GM18498 (cell line): ENCODE data around the gene HDGFL3.
"Not testable (repeated sequence)": the region's sequence is repeated elsewhere in the genome, so short reads cannot be mapped to it uniquely, and the experiment has no call there.

Source experiments
- ATAC-seq: cut with Tn5 transposase; IDR thresholded peaks from one replicate; pipeline ENCODE4 v1.9.1; 2021; ENCODE audit warnings: mild to moderate bottlenecking, moderate library complexity; ENCODE audit not compliant: unreplicated experiment

Gene HDGFL3

DNA sequence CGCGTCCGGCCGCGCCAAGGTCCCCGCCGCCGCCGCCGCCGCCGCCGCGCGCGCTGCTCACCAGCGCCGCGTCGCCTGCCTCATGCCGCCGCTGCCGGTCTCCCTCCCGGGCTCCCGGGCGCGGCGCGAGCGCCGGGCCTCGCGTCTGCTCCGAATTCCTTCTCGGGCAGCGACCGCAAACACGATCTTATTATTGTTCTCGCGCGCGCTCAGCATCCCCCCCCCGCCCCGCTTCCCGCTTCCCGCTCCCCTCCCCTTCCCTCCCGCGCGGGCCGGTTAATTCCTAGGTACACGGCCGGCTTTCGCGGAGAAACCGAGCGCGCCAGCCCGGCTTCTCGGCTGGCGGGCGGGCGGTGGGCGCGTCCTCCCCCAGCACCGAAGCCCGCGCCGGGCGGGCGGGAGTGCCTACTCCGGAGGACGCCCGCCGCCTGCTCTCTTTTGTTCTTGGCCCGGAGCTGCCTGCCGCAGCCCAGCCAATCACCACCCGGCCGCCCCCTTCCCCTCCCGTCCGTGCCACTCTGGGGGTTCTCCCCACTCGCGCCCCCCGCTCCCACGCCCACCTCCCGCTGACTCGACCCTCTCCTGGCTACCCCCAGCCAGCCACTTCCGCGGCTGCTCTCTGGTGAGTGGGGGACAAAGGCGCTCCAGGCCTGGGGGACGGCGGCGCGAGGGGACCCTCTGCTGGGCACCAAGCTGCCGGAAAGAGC, at the start of gene HDGFL3:
Gene HDGFL3 (minus strand): TSS at position 164 of the 707 bp plus-strand sequence. CDS start 409 bp downstream, outside the sequence.
- ATAC-seq: peak; percentile 49

DNA sequence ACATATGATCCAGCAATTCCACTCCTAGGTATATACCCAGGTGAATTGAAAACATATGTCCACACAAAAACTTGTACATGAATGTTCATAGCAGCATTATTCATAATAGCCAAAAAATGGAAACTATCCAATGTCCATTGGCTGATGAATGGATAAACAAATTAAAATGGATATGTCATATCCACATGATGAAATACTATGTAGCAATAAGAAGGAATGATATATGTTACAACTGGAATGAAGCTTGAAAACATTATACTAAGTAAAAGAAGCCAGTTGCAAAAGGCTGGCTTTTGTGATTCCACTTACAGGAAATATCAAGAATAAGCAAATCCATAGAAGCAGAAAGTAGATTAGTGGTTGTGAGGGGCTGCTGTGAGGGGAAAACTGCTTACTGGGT, 43.2 kb upstream of the HDGFL3 start:
- no peak for ATAC-seq

DNA sequence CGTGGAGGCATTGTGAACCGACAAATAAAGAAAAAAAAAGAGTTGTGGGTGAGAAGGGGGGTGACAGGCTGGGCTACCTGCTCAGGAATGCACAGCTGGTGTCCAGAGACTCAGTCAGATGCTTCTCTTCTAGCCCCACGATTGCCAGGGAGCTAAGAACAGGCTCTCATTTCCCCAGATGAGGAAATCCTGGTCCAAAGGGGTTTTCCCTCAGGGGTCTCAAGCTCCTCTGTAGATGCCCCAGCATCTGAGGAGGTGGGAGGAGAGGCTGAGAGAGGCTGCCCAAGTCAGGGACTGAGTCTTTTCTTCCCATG, 41.4 kb upstream of the HDGFL3 start:
- ATAC-seq: no peak

DNA sequence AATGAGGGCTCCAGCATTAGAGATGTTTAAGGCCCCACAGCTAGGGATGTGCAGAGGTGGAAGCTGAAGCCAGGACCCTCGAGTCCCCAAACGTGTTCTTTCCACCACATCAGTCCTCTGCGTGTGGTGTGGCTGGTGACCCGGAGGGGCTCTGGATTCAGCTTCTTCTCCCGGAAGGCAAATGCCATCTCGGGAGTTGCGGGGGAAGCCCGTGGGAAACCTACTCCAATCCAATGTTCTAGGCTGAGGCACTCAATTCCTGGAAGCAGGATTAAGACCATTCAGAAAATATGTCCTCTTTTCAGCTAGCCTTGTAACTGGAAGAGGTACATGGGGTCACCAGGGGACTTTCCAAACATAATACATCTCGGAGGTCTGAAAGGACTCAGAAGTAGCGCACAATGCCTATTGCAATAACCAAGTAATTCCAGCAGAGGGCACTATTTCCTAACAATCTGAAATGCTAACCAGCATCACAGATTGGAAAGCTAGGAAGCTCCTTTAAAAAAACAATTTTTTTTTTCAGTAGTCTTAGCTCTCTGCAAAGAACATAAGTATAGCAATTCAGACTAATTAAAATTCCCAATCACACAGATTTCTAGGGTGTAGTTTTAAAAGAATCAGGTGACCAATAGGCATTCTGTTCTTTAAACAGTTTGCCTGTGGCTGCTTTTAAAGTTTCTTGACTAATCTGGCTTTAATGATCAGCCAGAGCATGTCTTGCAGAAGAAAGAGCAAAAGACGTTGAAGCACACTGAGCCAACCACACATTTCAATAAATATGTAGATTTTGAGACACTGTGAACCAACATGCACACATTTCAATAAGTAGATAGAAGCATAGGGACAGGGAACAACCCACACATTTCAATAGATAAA, 40.8 kb upstream of the HDGFL3 start:
- ATAC-seq: peak; percentile 46

DNA sequence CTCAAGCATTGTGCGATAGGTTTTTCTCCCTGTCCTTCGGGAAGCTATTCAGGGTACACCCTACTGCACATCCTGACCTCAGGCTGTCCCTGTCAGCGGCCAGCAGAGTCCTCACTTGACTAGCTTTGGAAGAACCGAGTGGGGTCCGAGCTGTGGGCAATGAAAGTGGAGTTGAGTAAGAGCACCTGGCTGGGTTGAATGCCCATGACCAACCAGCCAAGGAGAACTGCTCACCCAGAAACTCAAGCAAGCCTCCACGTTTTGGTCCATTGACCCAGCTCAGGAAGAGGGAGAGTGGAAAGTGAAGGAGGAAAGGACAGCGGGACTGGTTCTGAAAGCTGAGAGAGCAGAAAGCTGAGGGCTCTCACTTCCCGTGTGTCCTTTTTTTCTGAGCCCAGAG, 36.0 kb upstream of the HDGFL3 start:
- no peak for ATAC-seq

DNA sequence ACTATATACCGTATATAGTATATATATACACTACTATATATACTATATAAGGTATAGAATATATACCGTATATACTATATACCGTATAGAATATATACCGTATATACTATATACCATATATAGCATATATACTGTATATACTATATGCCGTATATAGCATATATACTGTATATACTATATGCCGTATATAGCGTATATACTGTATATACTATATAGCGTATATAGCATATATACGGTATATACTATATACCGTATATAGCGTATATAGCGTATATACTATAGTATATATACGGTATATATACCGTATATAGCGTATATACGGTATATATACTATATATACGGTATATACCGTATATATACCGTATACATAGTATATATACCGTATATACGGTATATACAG, 22.6 kb upstream of the HDGFL3 start:
- ATAC-seq: no peak

DNA sequence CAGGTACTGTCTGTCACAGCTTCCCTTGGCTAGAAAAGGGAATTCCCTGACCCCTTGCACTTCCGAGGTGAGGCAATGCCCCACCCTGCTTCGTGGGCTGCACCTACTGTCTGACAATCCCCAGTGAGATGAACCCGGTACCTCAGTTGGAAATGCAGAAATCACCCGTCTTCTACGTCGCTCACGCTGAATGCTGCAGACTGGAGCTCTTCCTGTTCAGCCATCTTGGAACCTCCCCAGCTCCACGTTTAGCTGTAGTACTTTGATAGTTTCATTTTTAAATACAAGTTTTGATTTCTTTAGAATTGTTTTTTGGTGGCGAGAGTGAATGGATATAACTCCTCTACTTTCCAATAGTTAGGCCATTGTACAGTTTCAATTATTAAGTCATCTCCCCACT, 17.8 kb upstream of the HDGFL3 start:
- no peak for ATAC-seq

DNA sequence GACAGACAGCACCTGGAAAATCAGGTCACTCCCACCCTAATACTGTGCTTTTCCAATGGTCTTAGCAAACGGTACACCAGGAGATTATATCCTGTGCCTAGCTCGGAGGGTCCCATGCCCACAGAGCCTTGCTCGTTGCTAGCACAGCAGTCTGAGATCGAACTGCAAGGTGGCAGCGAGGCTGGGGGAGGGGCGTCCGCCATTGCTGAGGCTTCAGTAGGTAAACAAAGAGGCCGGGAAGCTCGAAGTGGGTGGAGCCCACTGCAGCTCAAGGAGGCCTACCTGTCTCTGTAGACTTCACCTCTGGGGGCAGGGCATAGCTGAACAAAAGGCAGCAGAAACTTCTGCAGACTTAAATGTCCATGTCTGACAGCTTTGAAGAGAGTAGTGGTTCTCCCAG, 14.2 kb upstream of the HDGFL3 start:
- not testable (repeated sequence) for ATAC-seq

DNA sequence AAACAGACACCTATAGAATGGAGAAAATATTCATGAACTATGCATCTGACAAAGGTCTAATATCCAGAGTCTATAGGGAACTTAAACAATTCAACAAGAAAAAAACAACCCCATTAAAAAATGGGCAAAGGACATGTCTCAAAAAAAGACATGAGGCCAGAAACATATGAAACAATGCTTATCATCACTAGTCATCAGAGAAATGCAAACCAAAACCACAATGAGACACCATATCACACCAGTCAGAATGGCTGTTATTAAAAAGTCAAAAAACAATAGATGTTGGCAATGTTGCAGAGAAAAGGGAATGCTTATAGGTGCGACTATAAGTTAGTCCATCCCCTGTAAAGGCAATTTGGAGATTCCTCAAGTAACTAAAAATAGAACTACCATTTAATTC, 11.4 kb upstream of the HDGFL3 start:
- no peak for ATAC-seq

DNA sequence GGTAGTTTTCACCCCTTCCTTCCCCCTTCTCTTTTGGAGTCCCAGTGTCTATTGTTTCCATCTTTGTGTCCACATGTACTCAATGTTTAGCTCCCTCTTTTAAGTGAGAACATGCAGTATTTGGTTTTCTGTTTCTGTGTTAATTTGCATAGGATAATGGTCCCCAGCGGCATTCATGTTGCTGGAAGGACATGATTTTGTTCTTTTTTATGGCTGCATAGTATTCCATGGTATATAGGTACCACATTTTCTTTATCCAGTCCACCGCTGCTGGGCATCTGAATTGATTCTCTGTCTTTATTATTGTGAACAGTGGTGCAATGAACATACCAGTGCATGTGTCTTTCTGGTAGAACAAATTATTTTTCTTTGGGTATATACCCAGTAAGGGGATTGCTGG, 7.7 kb upstream of the HDGFL3 start:
- no peak for ATAC-seq

DNA sequence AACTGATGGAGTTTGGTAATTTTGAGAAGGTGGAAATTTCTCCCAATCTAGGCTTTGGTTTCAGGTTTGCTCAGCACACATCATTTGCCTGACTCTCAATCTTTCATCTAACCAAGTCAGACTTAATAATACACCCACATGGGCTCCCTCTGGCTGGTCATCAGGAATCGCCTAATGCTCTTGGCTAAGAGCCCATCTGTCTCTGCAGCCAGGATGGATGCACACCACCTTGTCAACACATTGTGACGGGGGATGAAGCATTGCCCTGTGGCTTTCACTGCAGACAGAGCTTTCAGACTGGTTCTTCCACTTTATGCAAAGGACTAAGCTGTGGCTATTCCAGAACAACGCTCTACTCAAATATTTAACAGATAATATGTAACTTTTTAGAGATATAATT, 3.0 kb upstream of the HDGFL3 start:
- no peak for ATAC-seq

DNA sequence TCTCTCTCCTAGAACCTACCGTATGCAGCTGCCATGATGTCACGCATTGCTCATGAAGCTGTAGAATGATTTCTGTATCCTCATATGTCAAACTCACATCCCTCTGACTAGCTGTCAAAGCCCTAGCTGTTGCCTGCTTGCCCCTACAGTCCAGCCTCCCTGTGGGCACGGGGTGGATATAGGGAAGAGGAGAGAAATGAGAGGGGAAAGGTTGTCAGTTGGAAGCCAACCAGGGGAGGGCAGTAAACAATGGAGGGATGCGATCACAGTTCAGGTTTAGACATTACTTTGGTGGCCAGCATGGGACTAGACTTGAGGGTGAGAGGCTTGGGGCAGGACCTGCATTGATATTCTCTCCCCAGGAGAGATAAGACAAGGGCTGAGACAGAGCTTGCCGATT, 1.7 kb upstream of the HDGFL3 start:
- ATAC-seq: no peak

DNA sequence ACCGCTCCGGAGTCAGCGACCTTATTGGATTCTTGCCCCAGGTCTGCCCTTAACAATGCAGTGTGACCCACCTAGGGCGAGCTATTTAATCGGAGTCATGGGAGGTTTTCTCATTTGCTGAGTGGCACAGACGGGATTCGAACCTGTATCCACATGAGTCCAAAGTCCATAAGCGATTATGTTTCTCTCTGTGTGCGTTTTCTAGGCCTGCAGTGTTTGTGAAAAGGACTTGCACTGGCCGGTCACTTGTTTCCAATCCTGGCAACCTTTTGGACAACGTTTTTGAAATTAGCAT, 691 bp upstream of the HDGFL3 start:
- no peak for ATAC-seq

DNA sequence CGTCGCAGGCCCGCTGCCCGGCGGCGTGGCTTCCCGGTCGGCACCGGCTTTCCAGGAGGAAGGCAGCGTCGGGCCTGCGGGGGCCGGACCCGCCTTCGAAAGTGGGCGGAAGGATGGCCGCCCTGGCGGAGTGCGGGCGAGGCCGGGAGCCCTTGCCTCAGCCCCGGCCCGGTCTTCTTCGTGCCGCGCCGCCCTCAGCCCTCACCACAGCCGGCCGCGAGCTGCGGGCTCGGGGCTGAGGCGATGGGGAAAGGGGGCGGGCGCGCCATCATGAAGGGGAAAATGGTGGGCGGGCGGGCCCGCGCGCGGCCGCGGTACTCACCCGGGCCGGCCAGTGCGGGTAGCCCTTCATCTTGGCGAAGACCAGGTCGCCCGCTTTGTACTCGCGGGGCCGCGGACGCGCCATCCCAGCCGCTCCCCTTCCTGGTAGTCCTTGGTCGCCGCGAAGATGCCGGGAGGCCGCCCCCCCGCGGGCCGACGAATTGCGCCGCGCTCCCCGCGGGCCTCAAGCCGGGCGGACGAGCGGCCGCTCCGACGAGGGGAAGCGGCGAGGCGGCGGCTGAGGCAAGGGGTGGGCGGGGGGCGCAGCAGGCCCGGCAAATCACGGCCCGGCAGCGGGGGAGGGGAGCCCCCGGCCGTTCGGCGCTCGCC, 489 bp downstream of the HDGFL3 start:
- peak; percentile 28 for ATAC-seq

DNA sequence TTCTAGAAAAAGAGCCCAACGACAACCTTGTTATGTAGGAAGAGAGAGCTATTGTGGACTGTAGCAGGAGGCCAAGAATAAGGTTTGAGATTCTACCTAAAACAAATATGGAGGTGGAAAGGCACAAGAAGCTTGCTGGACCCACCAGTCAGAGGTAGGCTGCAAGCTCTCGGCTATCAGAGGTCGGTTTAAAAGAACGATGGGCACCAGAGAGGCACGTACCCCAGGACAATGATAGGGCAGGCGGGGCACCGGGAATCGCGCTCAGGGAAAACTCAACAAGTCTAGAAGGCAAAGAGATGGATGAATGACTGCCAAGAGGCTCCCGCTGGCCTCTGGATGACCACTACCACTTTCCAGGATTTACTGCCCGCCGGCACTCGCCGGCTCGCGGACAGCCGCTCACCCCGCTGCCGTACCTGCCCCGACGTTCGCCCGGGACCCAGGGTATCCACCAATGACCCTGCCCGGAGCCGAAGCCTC, 1.1 kb downstream of the HDGFL3 start:
- ATAC-seq: no peak

DNA sequence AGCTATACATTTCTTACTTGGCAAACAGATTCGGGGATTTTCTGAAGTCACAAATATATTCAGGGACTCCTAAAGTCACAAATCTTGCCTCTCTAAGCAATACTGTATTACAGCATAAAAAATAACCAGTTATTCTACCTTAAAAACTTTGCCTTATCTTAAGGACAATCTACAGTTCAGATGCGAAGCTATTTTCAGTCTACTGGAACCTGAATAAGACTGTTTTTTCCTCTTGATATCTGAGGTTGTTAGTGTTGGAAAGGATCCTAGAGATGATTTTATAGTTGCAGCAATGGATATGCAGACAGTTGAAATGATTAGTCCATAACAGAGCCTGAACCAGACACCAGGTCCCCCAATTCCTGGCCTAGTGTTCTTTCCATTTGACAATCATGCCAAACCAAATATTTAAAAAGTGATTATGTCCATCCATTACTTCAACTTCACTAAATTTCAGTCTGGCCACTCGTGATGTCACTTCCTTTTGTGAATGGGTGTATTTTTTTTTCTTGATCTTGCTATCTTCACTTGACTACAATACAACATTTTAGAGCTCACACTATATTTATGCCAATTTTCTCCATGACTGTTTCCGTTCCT, 1.8 kb downstream of the HDGFL3 start:
- ATAC-seq: no peak

DNA sequence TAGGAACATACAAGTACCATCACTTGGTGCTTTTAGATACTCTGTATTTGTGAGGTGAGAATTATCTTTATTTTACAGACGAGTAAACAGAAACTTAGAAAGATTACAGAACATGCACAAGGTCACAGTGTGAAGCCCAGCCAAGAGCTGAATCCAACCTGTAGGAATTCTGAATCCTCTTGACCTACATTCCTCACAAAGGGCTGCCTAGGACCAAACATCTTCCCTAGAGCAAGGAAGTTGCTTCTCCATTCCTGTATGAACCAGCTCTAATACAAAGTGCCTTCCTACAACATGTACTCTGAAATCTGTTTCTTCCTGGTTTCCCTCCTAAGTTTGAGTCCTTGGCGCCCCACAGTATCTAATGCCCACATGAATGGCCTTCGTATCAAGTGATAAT, 2.9 kb downstream of the HDGFL3 start:
- ATAC-seq: no peak

DNA sequence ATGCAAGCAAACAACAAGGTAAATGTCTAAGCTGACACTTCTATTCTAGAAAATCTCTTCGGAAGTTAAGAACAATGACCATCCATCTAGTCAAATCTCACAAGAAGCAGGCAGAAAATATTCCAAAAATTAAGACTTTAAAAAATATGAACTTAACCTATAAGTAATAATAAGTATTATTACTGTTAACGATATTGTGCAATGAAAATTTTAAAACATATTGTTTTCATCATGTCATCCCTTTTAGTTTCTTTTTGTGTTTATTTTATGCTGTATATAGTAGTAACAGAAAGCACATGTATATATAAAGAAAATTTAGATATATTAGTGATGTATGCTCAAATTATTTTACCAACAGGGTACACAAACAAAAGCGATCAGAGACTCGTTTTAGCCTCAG, 4.1 kb downstream of the HDGFL3 start:
- no peak for ATAC-seq

DNA sequence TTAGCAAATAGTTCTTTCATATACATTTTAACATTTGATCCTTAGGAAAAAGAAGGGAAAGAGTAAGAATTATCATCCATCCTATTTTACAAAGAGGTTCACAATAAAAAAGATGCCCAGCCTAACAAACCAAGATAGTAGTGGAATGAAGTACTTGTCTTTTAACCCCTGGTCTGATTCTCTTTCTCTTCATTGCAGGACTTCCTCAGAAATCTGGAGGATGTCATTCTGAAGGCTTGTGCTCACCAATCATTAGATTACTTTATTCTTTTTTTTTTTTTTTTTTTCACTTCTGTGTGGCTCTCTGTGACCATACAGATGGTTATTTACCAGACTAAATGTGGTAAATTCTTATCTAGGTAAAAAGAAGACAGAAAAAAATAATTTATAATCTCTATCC, 7.0 kb downstream of the HDGFL3 start:
- ATAC-seq: no peak

DNA sequence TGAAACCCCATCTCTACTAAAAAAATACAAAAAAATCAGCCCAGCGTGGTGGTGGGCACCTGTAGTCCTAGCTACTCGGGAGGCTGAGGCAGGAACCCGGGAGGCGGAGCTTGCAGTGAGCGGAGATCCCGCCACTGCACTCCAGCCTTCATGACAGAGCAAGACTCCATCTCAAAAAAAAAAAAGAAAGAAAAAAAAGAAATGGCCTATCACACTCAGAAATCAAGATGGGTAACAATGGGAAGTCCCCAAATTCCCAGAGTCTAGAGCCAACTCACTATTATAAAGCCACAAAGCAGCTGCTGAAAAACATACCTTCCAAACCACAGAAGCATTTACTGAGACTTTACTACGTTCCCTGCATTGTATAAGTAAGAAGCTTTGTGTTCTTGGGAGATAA, 7.5 kb downstream of the HDGFL3 start:
- no peak for ATAC-seq

DNA sequence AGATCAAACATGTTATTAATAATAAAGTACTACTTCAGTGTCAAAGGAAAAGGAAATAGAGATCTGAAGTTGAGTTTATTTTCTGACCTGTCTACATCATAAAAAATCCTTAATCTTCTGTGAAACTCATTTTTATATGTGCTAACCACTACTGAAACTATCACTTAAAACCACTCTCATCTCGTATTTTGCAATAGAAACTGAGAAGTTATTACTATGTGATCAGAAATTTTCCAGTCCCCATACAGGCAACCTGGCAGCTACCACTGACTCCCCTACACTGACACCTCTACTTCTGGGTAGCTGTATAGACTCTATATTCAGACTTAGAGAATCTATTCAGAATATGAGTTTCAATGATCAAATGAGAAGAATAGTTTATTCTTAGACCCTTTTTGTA, 8.3 kb downstream of the HDGFL3 start:
- ATAC-seq: peak; percentile 91

DNA sequence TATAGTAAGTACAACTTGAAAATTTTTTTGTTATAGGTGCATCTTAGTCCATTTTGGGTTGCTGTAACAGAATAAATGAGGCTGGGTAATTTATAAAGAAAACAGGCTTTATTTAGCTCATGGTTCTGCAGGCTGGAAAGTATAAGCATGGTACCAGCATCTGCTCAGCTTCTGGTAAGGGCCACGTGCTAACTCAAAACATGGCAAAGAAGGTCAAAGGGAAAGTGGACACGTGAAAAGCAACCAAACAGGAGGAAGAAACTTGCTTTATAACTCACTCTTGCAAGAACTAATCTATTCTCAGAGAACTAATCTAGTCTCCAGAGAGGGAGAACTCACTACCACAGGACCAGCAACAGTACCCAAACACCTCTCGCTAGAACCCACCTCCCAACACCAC, 9.1 kb downstream of the HDGFL3 start:
- no peak for ATAC-seq
